ENCODE measurements around the gene SORCS2.

- TF ChIP-seq CTCF (conservative IDR thresholded peaks at IDR 0.05; ENCODE audit: low read depth, low read length) (no peak), EZH2phosphoT487 (IDR thresholded peaks at IDR 0.05; ENCODE audit: borderline replicate concordance, low read length) (no peak), EZH2 (IDR thresholded peaks at IDR 0.05; ENCODE audit: low read length, unreplicated experiment) (no peak)
Measured at GRCh38 chr4:7771056-7771455, 578.7 kb downstream of the SORCS2 start.

Measured in PC-3 (cell line).